ENCODE data around the gene GSE1. TPM values are rescaled to one million over a fixed set of nuclear protein-coding genes. Genes with fewer than 3 reads are reported as not detected.
A peak's percentile ranks its signal among the peaks of the same experiment; 100 is the strongest.

The GSE1 gene
- total and polyA plus RNA-seq, 2 experiments from 2014 or later, result 32.4 to 135 TPM

DNA sequence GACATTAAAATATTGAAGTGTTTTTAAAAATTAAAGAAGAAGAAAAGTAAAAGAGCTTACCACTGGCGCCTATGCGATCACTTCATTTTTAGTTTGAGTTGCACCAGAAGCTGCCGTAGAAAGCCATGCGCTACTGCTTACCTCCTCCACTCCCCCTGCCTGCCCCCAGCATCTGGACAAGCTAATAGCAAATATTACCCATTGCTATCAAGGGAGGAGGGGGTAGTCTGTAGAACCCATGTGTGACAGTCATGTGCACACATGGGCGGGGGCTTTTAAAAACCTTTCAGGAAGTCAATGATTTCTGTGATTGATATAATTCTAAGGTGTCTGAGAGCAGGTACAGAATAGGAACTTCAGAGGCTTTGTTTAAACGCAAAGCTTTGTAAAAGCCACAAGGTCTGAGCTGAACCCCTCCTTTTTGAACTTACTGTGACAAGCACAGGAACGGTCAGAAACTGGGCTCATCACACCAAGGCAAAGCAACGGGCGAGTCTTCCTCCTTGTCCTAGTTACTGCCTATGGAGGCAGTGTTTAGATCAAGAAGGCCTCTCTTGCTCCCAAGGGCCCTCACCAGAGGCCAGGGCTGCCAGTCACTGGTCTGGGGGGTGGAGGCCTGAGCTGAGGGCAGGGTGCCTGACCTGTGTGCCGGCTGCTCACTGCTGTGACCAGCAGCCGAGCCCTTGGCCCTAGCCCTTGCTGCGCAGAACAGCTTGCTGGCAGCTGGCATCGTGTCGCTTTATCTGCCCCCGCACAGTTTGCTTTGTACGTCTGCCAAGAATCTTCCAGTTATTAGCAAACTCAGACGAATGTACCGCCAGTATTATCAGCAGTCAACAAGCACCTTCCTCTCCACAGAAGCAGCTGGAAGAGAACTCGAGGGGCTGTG is 60.7 kb downstream of the GSE1 start (continued):
- TF ChIP-seq, protein P1, sequence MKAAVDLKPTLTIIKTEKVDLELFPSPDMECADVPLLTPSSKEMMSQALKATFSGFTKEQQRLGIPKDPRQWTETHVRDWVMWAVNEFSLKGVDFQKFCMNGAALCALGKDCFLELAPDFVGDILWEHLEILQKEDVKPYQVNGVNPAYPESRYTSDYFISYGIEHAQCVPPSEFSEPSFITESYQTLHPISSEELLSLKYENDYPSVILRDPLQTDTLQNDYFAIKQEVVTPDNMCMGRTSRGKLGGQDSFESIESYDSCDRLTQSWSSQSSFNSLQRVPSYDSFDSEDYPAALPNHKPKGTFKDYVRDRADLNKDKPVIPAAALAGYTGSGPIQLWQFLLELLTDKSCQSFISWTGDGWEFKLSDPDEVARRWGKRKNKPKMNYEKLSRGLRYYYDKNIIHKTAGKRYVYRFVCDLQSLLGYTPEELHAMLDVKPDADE (IDR thresholded peaks at IDR 0.05), result no peak
- no peak for TF ChIP-seq EZH2 (IDR thresholded peaks at IDR 0.05; ENCODE audit: low read depth, unreplicated experiment)
- TF ChIP-seq, protein P2, sequence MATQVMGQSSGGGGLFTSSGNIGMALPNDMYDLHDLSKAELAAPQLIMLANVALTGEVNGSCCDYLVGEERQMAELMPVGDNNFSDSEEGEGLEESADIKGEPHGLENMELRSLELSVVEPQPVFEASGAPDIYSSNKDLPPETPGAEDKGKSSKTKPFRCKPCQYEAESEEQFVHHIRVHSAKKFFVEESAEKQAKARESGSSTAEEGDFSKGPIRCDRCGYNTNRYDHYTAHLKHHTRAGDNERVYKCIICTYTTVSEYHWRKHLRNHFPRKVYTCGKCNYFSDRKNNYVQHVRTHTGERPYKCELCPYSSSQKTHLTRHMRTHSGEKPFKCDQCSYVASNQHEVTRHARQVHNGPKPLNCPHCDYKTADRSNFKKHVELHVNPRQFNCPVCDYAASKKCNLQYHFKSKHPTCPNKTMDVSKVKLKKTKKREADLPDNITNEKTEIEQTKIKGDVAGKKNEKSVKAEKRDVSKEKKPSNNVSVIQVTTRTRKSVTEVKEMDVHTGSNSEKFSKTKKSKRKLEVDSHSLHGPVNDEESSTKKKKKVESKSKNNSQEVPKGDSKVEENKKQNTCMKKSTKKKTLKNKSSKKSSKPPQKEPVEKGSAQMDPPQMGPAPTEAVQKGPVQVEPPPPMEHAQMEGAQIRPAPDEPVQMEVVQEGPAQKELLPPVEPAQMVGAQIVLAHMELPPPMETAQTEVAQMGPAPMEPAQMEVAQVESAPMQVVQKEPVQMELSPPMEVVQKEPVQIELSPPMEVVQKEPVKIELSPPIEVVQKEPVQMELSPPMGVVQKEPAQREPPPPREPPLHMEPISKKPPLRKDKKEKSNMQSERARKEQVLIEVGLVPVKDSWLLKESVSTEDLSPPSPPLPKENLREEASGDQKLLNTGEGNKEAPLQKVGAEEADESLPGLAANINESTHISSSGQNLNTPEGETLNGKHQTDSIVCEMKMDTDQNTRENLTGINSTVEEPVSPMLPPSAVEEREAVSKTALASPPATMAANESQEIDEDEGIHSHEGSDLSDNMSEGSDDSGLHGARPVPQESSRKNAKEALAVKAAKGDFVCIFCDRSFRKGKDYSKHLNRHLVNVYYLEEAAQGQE (IDR thresholded peaks at IDR 0.05; ENCODE audit: unreplicated experiment), result no peak
- TF ChIP-seq STAT1 (IDR thresholded peaks at IDR 0.05; ENCODE audit: unreplicated experiment), result no peak
- no peak for TF ChIP-seq ZNF114 (CRISPR knock-in tag; IDR thresholded peaks at IDR 0.05)
- no peak for TF ChIP-seq NANOG (IDR thresholded peaks at IDR 0.05; ENCODE audit: borderline replicate concordance)
- TF ChIP-seq EZH2phosphoT487 (IDR thresholded peaks at IDR 0.05; ENCODE audit: unreplicated experiment), result no peak
- no peak for TF ChIP-seq POLR2AphosphoS5 (IDR thresholded peaks at IDR 0.05; ENCODE audit: low read depth)
- no peak for TF ChIP-seq JUNB (IDR thresholded peaks at IDR 0.05; ENCODE audit: unreplicated experiment)

DNA sequence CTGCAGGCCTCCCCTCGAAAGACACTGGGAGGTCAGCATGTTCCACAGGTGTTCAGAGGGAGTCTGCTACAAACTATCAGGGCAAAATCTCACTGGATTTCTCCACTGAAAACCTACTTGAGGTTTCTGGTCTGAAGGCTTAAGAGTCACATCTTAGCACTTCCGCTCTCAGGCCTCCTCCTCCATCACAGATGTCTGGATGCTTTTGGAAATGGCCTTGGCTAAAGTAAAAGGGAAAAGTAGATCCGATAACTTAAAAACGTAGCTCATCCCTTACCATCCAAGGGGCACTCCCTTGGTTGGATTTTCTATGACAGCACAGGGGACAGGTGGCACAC is 61.3 kb downstream of the GSE1 start:
- H3K36me3 ChIP-seq (ENCODE audit: insufficient read depth), result peaks cover 39% of the 10 kb centered on the region
- peaks cover 30% of the 10 kb centered on the region for H4K20me1 ChIP-seq (replicated peaks; ENCODE audit: insufficient read depth)
- Mint-ChIP-seq H3K27ac (no peak overlapping the region), H3K9me3 (no peaks in the 10 kb centered on the region; the same call in 2 of the 3 replicates), H3K4me1 (peaks cover 3% of the 10 kb centered on the region; the same call in 1 of the 3 replicates), H3K27me3 (ENCODE audit: insufficient read depth, low read depth, poor library complexity) (peaks cover 7% of the 10 kb centered on the region), H3K4me3 (no peak overlapping the region), H3K36me3 (ENCODE audit: low read depth) (peaks cover 90% of the 10 kb centered on the region)
- no peaks in the 10 kb centered on the region for H3K27me3 ChIP-seq (ENCODE audit: insufficient read depth)
- no peaks in the 10 kb centered on the region; the same call in 1 of the 2 replicates for H3K79me2 ChIP-seq (replicated peaks; ENCODE audit: insufficient read depth)
- DNase-seq (ENCODE audit: low spot score) (no peak), ATAC-seq (no peak)
- no peak overlapping the region for H2AFZ ChIP-seq
- no peaks in the 10 kb centered on the region for H3K4me1 ChIP-seq (ENCODE audit: insufficient read depth)
- no peak overlapping the region for H3K4me3 ChIP-seq
- H3K27ac ChIP-seq (ENCODE audit: low read depth), result 0 out of 2 replicates have a peak overlapping the region, but pooled peaks have one; percentile 57
- no peaks in the 10 kb centered on the region for H3K9me2 ChIP-seq (ENCODE audit: insufficient read depth)
- peaks cover 19% of the 10 kb centered on the region for H3F3A ChIP-seq (replicated peaks; ENCODE audit: low read depth)
- no peak overlapping the region for H3K4me2 ChIP-seq
- no peak for TF ChIP-seq NANOG (IDR thresholded peaks at IDR 0.05; ENCODE audit: borderline replicate concordance)
- TF ChIP-seq EZH2phosphoT487 (IDR thresholded peaks at IDR 0.05; ENCODE audit: unreplicated experiment), result no peak
- TF ChIP-seq, protein P3, sequence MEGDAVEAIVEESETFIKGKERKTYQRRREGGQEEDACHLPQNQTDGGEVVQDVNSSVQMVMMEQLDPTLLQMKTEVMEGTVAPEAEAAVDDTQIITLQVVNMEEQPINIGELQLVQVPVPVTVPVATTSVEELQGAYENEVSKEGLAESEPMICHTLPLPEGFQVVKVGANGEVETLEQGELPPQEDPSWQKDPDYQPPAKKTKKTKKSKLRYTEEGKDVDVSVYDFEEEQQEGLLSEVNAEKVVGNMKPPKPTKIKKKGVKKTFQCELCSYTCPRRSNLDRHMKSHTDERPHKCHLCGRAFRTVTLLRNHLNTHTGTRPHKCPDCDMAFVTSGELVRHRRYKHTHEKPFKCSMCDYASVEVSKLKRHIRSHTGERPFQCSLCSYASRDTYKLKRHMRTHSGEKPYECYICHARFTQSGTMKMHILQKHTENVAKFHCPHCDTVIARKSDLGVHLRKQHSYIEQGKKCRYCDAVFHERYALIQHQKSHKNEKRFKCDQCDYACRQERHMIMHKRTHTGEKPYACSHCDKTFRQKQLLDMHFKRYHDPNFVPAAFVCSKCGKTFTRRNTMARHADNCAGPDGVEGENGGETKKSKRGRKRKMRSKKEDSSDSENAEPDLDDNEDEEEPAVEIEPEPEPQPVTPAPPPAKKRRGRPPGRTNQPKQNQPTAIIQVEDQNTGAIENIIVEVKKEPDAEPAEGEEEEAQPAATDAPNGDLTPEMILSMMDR (conservative IDR thresholded peaks at IDR 0.05; ENCODE audit: low read depth in 2 of 2), result no peak
- TF ChIP-seq, protein P1 (IDR thresholded peaks at IDR 0.05), result no peak
- TF ChIP-seq POLR2AphosphoS5 (IDR thresholded peaks at IDR 0.05; ENCODE audit: low read depth), result no peak
- no peak for TF ChIP-seq STAT1 (IDR thresholded peaks at IDR 0.05; ENCODE audit: unreplicated experiment)
- TF ChIP-seq JUNB (IDR thresholded peaks at IDR 0.05; ENCODE audit: unreplicated experiment), result no peak
- no peak for TF ChIP-seq EZH2 (IDR thresholded peaks at IDR 0.05; ENCODE audit: low read depth, unreplicated experiment)
- TF ChIP-seq CREB1 (CRISPR knock-in tag; IDR thresholded peaks at IDR 0.05; ENCODE audit: low read depth), result no peak
- TF ChIP-seq ZNF114 (CRISPR knock-in tag; IDR thresholded peaks at IDR 0.05), result no peak
- no peak for TF ChIP-seq ZNF331 (CRISPR knock-in tag; IDR thresholded peaks at IDR 0.05; ENCODE audit: low read depth)
- TF ChIP-seq, protein P2 (IDR thresholded peaks at IDR 0.05; ENCODE audit: unreplicated experiment), result no peak
